NCI-H1930 (cell line): ENCODE results near the gene SDHB.

Experiments used
- DNase-seq, 2 experiments: peaks; one replicate each; lab custom pipeline; 2025; lab: John Stamatoyannopoulos, UW

The SDHB gene

GRCh38 chr1:17012775-17013490 lies 40.9 kb downstream of the SDHB start:
- DNase-seq, result no peak

DNA sequence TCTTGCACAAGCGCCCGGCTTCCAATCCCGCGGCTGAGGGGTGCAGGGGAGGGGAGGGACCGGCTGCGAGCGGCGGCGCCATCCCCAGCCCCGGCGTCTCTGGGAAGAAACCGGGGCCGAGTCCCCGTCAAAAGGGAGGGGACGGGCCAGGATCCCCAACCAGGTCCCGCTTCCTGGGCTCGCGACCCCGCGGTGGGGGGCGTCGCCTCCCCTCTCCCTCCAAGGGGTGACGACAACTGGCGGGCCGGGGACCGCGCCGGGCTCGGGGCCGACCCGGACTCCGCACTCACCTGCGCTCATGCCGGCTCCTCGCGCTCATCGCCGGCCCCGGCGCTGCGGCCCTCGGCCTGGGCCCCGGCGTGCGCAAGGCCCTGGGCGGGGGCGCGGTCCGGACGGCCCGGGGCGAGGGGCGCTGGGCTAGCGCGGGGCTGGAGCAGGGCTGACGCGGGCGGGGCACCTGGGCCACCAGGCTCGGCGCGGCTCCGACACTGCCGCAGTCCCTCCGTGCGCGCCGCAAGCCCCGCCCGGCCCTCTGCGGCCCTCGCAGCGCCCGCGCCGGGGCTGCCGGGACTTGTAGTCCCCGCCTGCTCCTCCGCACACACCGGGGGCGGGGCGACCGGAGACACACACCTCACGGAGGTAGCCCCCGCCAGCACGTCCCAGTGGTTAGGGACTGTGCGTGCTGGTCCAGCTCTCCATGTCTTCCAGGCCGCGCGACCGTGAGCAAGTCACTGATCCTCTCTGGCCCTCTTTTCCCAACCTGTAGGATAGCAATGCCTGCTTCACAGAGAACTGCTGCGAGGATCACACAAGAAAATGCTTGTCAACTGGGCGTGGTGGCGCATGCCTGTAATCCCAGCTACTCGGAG lies 42.2 kb downstream of the SDHB start, which contains the start of gene ATP13A2:
TSS of gene ATP13A2 (minus strand) at position 490 of the 869 bp plus-strand sequence. CDS start at position 300, 190 bp downstream.
- DNase-seq, result peak; percentile 76 to 89

DNA sequence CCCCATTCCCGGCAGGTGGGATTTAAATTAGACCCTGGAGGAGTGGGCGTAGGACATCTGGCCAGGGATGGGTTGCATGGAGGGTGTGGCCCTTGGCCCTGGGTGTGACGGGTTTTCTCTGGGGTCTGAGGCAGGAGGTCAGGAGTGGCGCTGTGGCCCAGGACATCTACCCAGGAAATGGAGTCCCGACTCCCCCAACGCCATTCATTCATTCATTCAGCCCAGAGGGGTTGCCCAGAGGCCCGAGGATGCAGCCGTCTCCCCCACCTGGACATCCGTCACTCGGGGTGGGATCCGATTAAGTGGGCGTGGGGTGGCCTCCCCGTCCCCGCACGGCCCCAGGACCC lies 42.8 kb downstream of the SDHB start:
- no peak for DNase-seq

- DNase-seq, result no peak
Observed at GRCh38 chr1:17009706-17010105, 44.1 kb downstream of the SDHB start.

DNA sequence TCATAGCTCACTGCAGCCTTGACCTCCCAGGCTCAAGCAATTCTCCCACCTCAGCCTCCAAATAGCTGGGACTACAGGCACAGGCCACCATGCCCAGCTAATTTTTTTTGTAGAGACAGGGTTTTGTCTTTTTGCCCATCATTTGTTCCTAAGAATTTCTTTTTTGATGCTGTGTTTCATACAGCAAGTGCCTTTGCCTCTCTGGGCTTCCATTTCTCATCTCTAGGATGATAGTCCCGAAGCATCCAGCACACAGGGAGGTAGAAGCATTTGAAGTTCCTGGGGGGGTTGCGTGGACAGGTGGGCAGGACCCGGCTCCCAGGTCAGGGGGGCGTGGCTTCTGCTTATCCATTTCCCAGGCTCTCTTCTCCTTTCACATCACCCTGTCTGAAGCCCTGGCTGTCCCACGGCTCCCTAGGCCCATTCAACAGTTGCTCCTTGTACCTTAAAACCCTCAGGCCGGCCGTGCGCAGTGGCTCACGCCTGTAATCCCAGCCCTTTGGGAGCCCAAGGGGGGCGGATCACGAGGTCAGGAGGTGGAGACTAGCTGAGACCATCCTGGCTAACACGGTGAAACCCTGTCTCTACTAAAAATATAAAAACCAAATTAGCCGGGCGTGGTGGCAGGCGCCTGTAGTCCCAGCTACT lies 45.5 kb downstream of the SDHB start:
- no peak for DNase-seq

GRCh38 chr1:17007121-17007520 lies 46.7 kb downstream of the SDHB start:
- DNase-seq, result no peak

DNA sequence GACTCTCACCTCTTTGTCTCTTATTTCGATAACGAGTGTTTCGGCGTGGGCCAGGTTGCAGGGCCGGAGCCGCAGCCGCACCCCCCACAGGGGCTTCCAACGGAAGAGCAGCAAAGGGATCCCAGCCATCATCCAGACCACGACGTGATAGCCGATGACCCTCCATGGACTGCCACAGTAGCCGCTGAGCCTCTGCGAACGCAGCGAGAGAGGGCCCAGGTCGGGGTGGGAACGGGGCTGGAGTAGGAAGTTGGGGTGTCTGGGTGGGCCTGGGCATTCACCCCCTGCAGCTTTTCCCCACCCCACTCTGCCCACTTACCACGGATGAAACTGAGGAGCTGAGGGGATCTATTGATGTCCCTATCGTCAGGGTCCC lies 48.5 kb downstream of the SDHB start:
- no peak for DNase-seq

DNA sequence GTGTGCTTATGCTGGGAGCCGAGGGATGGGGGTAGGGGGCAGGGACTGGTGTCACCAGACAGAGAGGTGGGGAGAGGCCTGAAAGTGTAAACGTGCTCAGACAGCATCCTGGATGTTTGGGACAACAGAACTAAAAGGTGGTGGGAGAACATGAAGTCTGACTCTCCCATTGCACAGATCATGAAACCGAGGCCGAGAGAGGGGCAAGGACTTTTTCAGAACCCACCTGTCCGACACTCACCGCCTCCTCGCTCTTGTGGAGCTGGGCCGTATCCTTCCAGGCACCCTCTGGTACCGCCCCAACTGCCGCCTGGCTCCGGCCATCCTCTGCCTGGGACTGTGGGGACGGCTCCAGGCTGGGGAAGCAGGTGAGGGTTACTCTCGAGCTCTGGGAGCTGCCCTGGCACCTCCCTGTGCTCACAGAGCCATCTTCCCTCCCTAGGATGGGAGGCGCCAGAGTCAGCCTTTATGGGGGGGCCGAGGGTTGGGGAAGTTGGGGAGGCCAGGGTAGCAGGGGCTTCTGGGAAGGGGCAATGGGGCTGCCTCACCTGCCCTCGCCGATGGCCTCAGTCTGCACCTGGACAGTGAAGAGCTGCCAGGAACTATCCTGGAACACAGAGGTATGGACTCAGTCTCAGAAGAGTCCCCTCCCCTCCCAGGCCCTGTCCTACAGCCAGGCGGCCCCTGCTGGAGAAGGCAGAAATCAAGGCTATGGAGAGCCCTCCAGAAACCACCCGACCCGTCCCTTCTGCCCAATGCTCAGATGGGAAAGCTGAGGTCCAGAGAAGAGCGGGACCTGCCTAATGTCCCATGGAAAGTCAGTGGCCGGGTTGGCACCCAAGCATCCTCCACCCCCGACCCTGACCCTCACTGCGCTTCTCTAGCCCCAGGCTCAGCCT lies 49.1 kb downstream of the SDHB start:
- DNase-seq, result no peak

DNA sequence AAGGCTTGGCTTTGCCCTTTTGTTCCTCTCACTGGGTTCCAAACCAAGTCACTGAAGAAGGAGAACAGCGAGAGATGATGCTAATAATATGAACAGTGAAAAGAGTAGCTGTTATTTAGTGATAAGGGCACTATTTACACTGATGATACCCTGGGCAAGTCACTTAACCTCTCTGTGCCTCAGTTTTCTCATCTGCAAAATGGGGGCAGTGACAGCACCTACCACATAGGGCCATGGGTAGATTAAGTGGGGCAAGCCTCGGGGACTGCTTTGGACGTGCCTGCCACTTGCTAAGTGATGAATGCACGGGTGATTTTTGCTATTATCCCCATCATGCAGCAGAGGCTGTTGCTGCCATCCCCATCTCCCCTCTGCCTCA lies 51.3 kb downstream of the SDHB start:
- DNase-seq, result no peak

DNA sequence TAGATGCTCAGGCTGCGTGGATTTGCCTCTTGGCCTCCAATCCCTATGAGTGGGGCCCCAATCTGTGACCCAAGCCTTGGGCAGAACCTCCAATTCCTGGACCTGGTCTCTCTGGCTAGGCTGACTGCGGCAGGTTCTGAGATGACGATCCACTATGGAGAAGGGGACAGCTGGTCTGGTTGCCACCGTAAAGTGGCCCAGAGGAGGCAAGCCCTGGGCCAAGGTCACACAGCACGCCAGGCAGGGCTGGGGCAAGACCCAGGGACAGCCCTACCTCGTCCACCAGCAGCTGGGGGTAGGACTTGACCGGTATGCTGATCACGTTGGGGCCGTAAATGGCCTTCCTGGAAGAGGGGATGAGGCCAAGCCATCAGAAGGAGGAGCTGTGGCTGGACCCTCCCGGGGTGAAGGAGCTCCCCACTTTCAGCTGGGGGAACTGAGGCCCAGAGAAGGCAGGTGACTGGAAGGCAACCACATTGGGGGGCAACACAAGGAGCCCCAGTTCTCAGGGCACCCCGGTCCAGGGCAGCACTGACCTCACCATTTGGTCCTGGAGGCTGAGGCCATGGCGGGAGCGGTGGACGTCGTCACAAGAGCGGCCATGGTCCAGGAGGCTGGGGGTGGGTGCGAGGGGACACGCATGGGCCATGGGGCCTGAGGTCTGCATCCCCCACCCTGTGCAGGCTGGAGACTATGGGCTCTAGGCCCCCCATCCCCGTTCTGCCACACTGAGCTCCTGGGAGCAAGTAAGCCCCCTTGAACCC lies 51.9 kb downstream of the SDHB start:
- no peak for DNase-seq

GRCh38 chr1:16999863-17000262 lies 54.0 kb downstream of the SDHB start:
- no peak for DNase-seq

- no peak for DNase-seq
Observed at GRCh38 chr1:16998589-16998988, 55.2 kb downstream of the SDHB start.

DNA sequence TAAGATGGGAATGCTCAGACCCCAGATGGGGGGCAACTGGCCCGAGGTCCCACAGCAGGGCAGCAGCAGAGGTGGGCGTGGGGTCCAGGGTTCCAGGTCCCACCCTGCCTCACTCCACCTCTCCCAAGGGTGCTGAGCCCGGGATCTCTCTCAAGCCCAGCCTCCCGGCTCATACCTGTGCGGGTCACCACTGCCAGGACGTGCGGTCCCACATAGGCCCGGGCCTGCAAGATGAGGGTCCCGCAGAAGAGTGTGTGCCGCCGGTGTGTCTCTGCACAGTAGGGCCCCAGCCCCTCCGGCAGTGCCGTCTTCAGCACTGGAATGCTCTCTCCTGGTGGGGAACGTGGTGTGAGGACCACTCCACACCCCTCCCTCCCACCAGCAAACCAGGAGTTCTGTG lies 57.0 kb downstream of the SDHB start:
- DNase-seq, result no peak

DNA sequence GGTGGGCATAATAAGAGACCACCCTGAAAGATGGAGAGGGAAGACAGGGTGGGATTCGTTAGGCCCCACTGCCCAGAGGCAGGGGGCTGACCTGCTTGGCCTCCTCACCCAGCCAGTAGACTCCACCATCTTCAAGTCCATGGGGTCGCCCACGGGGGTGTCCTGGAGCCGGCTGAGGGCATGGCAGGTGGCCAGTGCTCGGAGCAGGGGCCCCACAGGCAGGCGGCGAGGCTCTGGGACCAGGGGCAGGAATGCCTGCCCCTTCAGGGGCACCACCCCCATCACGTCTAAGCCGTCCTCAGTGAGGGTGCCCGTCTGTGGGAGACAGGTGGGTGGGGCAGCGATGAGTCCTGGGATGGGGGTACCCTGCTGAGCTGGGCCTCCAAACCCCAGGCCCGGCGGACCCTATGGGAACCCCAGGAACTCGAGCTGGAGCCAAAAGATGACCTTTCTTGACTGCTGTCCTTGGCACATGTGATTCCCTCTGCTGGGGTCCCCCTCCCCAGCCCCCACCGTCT lies 60.3 kb downstream of the SDHB start:
- no peak for DNase-seq

- no peak for DNase-seq
Observed at GRCh38 chr1:16992675-16993074, 61.2 kb downstream of the SDHB start.

DNA sequence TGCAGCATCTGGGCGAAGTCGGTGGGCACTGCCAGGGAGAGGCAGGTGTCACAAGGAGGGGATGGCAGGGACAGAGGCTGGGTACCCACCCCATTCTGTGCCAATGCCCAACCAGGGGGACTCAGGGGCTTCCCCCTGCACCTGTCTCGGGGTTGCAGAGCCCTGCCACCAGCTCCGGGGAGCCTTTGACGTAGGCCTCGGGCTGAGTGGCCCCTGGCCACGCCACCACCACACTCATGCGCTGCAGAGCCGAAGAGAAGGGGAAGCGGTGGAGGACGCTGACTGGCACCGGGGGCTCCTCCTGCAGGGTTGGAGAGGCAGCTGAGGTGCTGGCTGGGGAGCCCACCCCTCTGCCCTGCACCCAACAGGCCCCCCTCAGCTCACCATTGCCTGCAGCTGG lies 61.7 kb downstream of the SDHB start:
- DNase-seq, result no peak

DNA sequence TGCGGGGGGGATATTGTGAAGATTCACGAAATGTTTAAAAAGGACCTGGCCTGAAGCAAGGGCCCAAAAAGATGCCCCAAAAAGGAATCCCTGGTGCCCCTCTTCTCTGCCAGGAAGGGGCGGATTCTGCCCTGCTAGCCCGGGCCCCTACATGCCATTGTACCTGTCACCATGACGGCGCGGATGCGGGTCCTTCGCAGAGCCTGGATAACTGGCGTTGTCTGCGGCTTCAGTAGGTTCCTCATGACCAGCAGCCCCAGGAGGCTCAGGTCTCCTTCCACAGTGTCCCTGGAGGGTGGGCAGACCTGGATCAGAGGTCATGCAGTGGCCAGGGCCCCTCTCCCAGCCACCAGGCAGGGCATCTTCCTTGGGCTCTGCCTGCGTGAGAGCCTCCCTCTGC lies 62.3 kb downstream of the SDHB start:
- DNase-seq, result no peak

- no peak for DNase-seq
Observed at GRCh38 chr1:16989676-16990391, 64.0 kb downstream of the SDHB start.

- no peak for DNase-seq
Observed at GRCh38 chr1:16988210-16988609, 65.6 kb downstream of the SDHB start.

DNA sequence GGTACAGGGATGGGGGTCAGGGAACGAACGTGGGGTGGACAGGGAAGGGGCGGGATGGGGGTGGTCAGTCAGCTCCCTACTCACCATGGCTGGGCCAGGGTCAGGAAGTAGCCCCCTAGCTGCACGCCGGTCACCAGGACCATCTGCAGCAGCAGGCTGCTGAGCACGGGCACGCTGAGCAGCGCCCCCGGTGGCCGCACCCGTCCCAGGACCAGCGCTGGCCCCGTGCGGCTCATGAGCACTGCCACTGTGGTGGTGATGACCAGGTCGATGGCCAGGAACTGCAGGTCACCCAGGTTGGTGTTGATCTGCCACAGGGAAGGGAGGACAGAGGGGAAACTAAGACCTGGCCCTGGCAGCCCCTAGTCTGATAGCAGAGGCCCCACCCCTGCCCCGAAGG lies 66.9 kb downstream of the SDHB start:
- DNase-seq, result no peak
